Activated T-helper 1 cell treated with anti-CD3 and anti-CD28 coated beads, Interleukin-12 subunit alpha, Interleukin-12 subunit beta, Interleukin-2, Interleukin-4 antibody, amounts not matched to agents 30 ng/mL and 10 ng/mL and 1 ng/mL, durations not matched to agents 14 hours and 24 hours and 36 hours (primary cell): ENCODE results near the gene LHX4. TPM values are rescaled to one million over a fixed set of nuclear protein-coding genes. Genes with fewer than 3 reads are reported as not detected.

ENCODE experiments used
- DNase-seq: peaks from one replicate; pipeline ENCODE4 v3.0.0; 2021; ENCODE audit warnings: low spot score
- H3K27ac Mint-ChIP-seq: one replicate; pipeline ENCODE4 v1.8.0; 2021; ENCODE audit warnings: mild to moderate bottlenecking, mixed read lengths
- H3K27me3 Mint-ChIP-seq: one replicate; pipeline ENCODE4 v1.8.0; 2022; ENCODE audit warnings: mild to moderate bottlenecking, moderate library complexity, mixed read lengths; ENCODE audit not compliant: insufficient read depth
- H3K36me3 Mint-ChIP-seq: one replicate; pipeline ENCODE4 v1.8.0; 2021; ENCODE audit warnings: low read depth, mixed read lengths
- H3K4me1 Mint-ChIP-seq: one replicate; pipeline ENCODE4 v1.8.0; 2021; ENCODE audit warnings: low read depth, mixed read lengths
- H3K4me3 Mint-ChIP-seq: one replicate; pipeline ENCODE4 v1.8.0; 2021; ENCODE audit warnings: mild to moderate bottlenecking, moderate library complexity, mixed read lengths
- H3K9me3 Mint-ChIP-seq: one replicate; pipeline ENCODE4 v1.8.0; 2021; ENCODE audit warnings: mixed read lengths
- intact Hi-C: fragments of 100-400 bp; cut with micrococcal nuclease; formaldehyde crosslinking; loops from one replicate; pipeline ENCODE4 v1.15.1; 2024
- total RNA-seq: library from RNA; stranded (reverse); gene quantifications from 2 replicates; pipeline ENCODE4 v1.2.3, GENCODE V29; 2022

Gene LHX4
- total RNA-seq, 1 donor from 2014 or later: not detected

- Mint-ChIP-seq H3K27ac (no peak overlapping the region), H3K27me3 (peaks cover 36% of the 10 kb centered on the region), H3K4me1 (no peaks in the 10 kb centered on the region), H3K4me3 (no peak overlapping the region), H3K9me3 (no peaks in the 10 kb centered on the region), H3K36me3 (no peaks in the 10 kb centered on the region)
- no peak for DNase-seq
- intact Hi-C loops: no loop called here
These were observed 8.6 kb upstream of the LHX4 start for GRCh38 chr1:180221462-180221861.

GRCh38 chr1:180224902-180225301 lies 5.2 kb upstream of the LHX4 start:
- intact Hi-C loops: no loop called here
- no peak for DNase-seq
- Mint-ChIP-seq H3K4me3 (no peak overlapping the region), H3K4me1 (peaks cover 7% of the 10 kb centered on the region), H3K27me3 (peaks cover 52% of the 10 kb centered on the region), H3K36me3 (peaks cover 1% of the 10 kb centered on the region), H3K27ac (no peak overlapping the region), H3K9me3 (no peaks in the 10 kb centered on the region)

GRCh38 chr1:180225403-180225802 lies 4.7 kb upstream of the LHX4 start:
- intact Hi-C loops: no loop called here
- Mint-ChIP-seq H3K27me3 (peaks cover 50% of the 10 kb centered on the region), H3K36me3 (peaks cover 1% of the 10 kb centered on the region), H3K9me3 (no peaks in the 10 kb centered on the region), H3K27ac (no peak overlapping the region), H3K4me3 (no peak overlapping the region), H3K4me1 (peaks cover 7% of the 10 kb centered on the region)
- DNase-seq: no peak

GRCh38 chr1:180227861-180228647 lies 2.0 kb upstream of the LHX4 start:
- Mint-ChIP-seq H3K27ac (no peak overlapping the region), H3K4me3 (peak overlapping the region; percentile 78), H3K36me3 (peaks cover 1% of the 10 kb centered on the region), H3K9me3 (no peaks in the 10 kb centered on the region), H3K27me3 (peaks cover 67% of the 10 kb centered on the region), H3K4me1 (peaks cover 17% of the 10 kb centered on the region)
- intact Hi-C loops: loop anchor here (1.0 kb wide), 1 partner anchor 8 kb away; no protein-coding TSS in a partner anchor
- no peak for DNase-seq

- intact Hi-C loops: loop anchor here (1.0 kb wide), 1 partner anchor 7 kb away; no protein-coding TSS in a partner anchor
- peaks cover 66% of the 10 kb centered on the region for H3K27me3 Mint-ChIP-seq
- H3K4me3 Mint-ChIP-seq: peak overlapping the region; percentile 78
- H3K4me1 Mint-ChIP-seq: peaks cover 17% of the 10 kb centered on the region
- no peak for DNase-seq
- no peak overlapping the region for H3K27ac Mint-ChIP-seq
- no peaks in the 10 kb centered on the region for H3K9me3 Mint-ChIP-seq
- peaks cover 1% of the 10 kb centered on the region for H3K36me3 Mint-ChIP-seq
These were observed 1.2 kb upstream of the LHX4 start for GRCh38 chr1:180228648-180229482.

GRCh38 chr1:180230416-180230790 lies 339 bp downstream of the LHX4 start:
- Mint-ChIP-seq H3K36me3 (peaks cover 1% of the 10 kb centered on the region), H3K27ac (no peak overlapping the region), H3K4me3 (peak overlapping the region; percentile 68), H3K4me1 (peaks cover 24% of the 10 kb centered on the region), H3K27me3 (peaks cover 67% of the 10 kb centered on the region), H3K9me3 (no peaks in the 10 kb centered on the region)
- intact Hi-C loops: no loop called here
- no peak for DNase-seq

GRCh38 chr1:180230791-180231505 lies 884 bp downstream of the LHX4 start:
- intact Hi-C loops: no loop called here
- Mint-ChIP-seq H3K36me3 (peaks cover 1% of the 10 kb centered on the region), H3K9me3 (no peaks in the 10 kb centered on the region), H3K4me1 (peaks cover 24% of the 10 kb centered on the region), H3K4me3 (peak overlapping the region; percentile 51), H3K27ac (no peak overlapping the region), H3K27me3 (peaks cover 70% of the 10 kb centered on the region)
- no peak for DNase-seq

- Mint-ChIP-seq H3K27me3 (peaks cover 70% of the 10 kb centered on the region), H3K9me3 (no peaks in the 10 kb centered on the region), H3K36me3 (peaks cover 1% of the 10 kb centered on the region), H3K4me1 (peaks cover 24% of the 10 kb centered on the region), H3K27ac (no peak overlapping the region), H3K4me3 (peak overlapping the region; percentile 61)
- DNase-seq: no peak
- intact Hi-C loops: no loop called here
These were observed 1.4 kb downstream of the LHX4 start for GRCh38 chr1:180231506-180231921.

GRCh38 chr1:180231936-180232335 lies 1.9 kb downstream of the LHX4 start:
- Mint-ChIP-seq H3K27me3 (peaks cover 71% of the 10 kb centered on the region), H3K36me3 (peaks cover 1% of the 10 kb centered on the region), H3K4me3 (peak overlapping the region; percentile 61), H3K27ac (no peak overlapping the region), H3K9me3 (no peaks in the 10 kb centered on the region), H3K4me1 (peaks cover 24% of the 10 kb centered on the region)
- intact Hi-C loops: no loop called here
- no peak for DNase-seq

- no peak for DNase-seq
- Mint-ChIP-seq H3K4me1 (peaks cover 24% of the 10 kb centered on the region), H3K27ac (no peak overlapping the region), H3K36me3 (peaks cover 1% of the 10 kb centered on the region), H3K9me3 (no peaks in the 10 kb centered on the region), H3K4me3 (peak overlapping the region; percentile 61), H3K27me3 (peaks cover 72% of the 10 kb centered on the region)
- intact Hi-C loops: no loop called here
These were observed 2.5 kb downstream of the LHX4 start for GRCh38 chr1:180232521-180233043.

- no peak for DNase-seq
- Mint-ChIP-seq H3K27me3 (peaks cover 72% of the 10 kb centered on the region), H3K27ac (no peak overlapping the region), H3K4me1 (peaks cover 22% of the 10 kb centered on the region), H3K36me3 (peaks cover 2% of the 10 kb centered on the region), H3K9me3 (no peaks in the 10 kb centered on the region), H3K4me3 (no peak overlapping the region)
- intact Hi-C loops: no loop called here
These were observed 3.3 kb downstream of the LHX4 start for GRCh38 chr1:180233191-180234011.
